ENCODE data around the gene FSD1L. TPM values are rescaled to one million over a fixed set of nuclear protein-coding genes. Genes with fewer than 3 reads are reported as not detected.

The FSD1L gene
- under 1 TPM; 0.38 to 0.56 TPM for total RNA-seq
- 1.6 TPM for polyA plus RNA-seq (2013, experiment 1 of 2)
- polyA plus RNA-seq (2013, experiment 2 of 2), result 1.6 TPM
- 1.1 to 13.7 (median 4.2) reads per million in 172 experiments for total RNA-seq

DNA sequence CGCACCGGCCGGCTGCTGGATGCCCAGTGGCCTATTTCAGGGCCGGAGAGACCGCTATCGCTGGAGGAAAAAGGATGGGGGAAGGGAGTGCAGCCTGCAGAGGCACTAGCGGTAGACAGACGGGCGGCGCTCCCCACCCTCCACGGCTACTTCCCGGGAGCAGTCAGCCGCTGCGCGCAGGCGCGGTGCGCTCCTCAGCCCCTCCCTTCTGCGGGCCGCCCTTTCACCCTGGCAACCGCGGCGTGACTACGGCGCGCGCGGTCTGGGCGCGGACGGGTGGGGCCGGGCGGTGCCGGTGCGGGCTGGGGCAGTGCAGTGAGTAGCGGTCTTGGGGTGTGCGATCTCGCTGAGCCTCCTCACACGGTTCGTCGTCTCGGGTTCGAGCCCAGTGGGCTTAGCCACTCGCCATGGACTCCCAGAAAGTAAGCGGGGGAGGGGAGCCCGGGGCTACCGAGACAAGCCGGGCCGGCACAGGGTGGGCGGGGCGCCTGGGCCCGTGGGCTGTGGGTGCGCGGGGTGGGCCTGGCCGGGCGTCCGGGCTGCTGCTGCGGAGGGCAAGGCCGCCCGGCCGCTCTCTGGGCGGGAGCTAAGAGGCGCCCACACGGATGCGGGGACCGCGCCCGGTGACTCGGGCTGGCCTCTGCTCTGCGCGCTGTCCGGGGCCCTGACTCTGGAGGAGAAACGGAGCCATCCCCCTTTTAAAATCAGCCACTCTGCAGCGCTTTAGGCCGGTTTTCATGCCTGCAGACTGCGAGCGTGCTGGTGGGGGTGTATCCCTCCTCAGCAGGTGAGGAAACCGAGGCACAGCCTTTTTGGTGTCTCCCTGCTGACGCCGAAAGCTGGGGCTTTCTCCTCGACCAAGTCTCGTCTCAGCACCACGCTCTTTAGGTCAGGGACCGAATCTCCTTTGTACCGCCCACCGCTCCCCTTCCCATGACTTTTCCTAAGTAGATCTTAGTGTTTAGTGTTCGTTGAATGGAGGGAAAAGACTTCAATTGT, at the start of gene FSD1L:
Gene FSD1L (plus strand): TSS at position 221 of the 999 bp plus-strand sequence. CDS start 187 bp downstream, at position 408.
- no peak within 1 kb of the TSS for H3K27ac ChIP-seq (ENCODE audit: low read depth in 1 of 2, low read length in 2 of 2)
- Mint-ChIP-seq H3K4me3 (peak within 1 kb of the TSS; percentile 89), H3K27me3 (no peaks in the 10 kb centered on the region), H3K9me3 (no peaks in the 10 kb centered on the region), H3K4me1 (ENCODE audit: low read depth) (peaks cover 6% of the 10 kb centered on the region), H3K36me3 (ENCODE audit: low read depth) (no peaks in the 10 kb centered on the region), H3K27ac (peak within 1 kb of the TSS; percentile 28)
- DNase-seq (peak; percentile 51 to 90 (median 72)), ATAC-seq (ENCODE audit: poor library complexity) (peak; percentile 92)
- ChIA-PET CTCF (interaction anchor here (0.7 kb wide), 1 partner anchor 55 kb away, joined by 3 read pairs; no protein-coding TSS in a partner anchor), POLR2A (no interaction called here)
- peak within 1 kb of the TSS; percentile 66 for H3K4me3 ChIP-seq (ENCODE audit: low read length)
- no peaks in the 10 kb centered on the region for H3K36me3 ChIP-seq (ENCODE audit: insufficient read depth, low read length)
- intact Hi-C loops (cut with DNase I, micrococcal nuclease), result loop anchor here in 1 of 2 experiments (5.0 kb wide), 2 partner anchors 109 to 244 kb away; partner anchors contain the start of genes FKTN and TMEM38B
- no peaks in the 10 kb centered on the region for H3K9me3 ChIP-seq (ENCODE audit: control insufficient read depth in 1 of 2, insufficient read depth in 1 of 2, low read length in 2 of 2)
- TF ChIP-seq, protein P1, sequence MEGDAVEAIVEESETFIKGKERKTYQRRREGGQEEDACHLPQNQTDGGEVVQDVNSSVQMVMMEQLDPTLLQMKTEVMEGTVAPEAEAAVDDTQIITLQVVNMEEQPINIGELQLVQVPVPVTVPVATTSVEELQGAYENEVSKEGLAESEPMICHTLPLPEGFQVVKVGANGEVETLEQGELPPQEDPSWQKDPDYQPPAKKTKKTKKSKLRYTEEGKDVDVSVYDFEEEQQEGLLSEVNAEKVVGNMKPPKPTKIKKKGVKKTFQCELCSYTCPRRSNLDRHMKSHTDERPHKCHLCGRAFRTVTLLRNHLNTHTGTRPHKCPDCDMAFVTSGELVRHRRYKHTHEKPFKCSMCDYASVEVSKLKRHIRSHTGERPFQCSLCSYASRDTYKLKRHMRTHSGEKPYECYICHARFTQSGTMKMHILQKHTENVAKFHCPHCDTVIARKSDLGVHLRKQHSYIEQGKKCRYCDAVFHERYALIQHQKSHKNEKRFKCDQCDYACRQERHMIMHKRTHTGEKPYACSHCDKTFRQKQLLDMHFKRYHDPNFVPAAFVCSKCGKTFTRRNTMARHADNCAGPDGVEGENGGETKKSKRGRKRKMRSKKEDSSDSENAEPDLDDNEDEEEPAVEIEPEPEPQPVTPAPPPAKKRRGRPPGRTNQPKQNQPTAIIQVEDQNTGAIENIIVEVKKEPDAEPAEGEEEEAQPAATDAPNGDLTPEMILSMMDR (IDR thresholded peaks at IDR 0.05), result no peak
- H3K27me3 ChIP-seq (ENCODE audit: control insufficient read depth in 1 of 2, insufficient read depth in 2 of 2, low read length in 2 of 2), result no peaks in the 10 kb centered on the region
- peaks cover 11% of the 10 kb centered on the region for H3K4me1 ChIP-seq (ENCODE audit: insufficient read depth, low read length)

DNA sequence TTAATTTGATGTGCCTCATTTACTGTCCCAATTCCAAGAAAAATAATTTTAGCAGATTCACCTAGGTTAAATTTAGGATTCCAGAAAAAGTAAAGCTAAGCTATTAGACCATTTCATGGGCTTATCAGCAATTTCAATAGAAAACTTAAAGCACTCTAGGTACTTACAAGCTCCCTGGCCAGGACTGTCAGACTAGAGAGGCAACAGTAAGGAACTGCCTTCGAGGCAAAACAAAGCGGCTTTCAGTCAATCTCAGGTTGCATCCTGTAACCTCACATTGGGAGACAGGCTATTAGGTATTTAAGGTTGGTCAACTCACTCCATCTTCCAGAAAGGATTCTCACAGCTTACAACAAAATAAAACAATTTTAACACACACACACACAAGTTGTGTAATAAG, 48.7 kb upstream of the FSD1L start:
- Histone ChIP-seq H3K27me3 (ENCODE audit: control insufficient read depth in 1 of 2, insufficient read depth in 2 of 2, low read length in 2 of 2) (peaks cover 18 to 26% of the 10 kb centered on the region in 2 experiments), H3K27ac (ENCODE audit: low read depth in 1 of 2, low read length in 2 of 2) (no peak overlapping the region), H3K4me1 (ENCODE audit: insufficient read depth, low read length) (peaks cover under 1% of the 10 kb centered on the region), H3K9me3 (ENCODE audit: control insufficient read depth in 1 of 2, insufficient read depth in 1 of 2, low read length in 2 of 2) (peaks cover 0 to 3% of the 10 kb centered on the region in 2 experiments), H3K36me3 (ENCODE audit: insufficient read depth, low read length) (no peaks in the 10 kb centered on the region), H3K4me3 (ENCODE audit: low read length) (no peak overlapping the region)
- ChIA-PET CTCF (interaction anchor here (1.5 kb wide), 1 partner anchor 9 kb away, joined by 5 read pairs; no protein-coding TSS in a partner anchor), POLR2A (no interaction called here)
- Mint-ChIP-seq H3K4me3 (no peak overlapping the region), H3K27ac (no peak overlapping the region), H3K36me3 (ENCODE audit: low read depth) (no peaks in the 10 kb centered on the region), H3K9me3 (no peaks in the 10 kb centered on the region), H3K4me1 (ENCODE audit: low read depth) (peaks cover 10% of the 10 kb centered on the region), H3K27me3 (peaks cover 71% of the 10 kb centered on the region)
- intact Hi-C loops (cut with DNase I, micrococcal nuclease), result no loop called here
- no peak for ATAC-seq (ENCODE audit: poor library complexity)
- DNase-seq, result no peak
- TF ChIP-seq, protein P1 (IDR thresholded peaks at IDR 0.05), result no peak

DNA sequence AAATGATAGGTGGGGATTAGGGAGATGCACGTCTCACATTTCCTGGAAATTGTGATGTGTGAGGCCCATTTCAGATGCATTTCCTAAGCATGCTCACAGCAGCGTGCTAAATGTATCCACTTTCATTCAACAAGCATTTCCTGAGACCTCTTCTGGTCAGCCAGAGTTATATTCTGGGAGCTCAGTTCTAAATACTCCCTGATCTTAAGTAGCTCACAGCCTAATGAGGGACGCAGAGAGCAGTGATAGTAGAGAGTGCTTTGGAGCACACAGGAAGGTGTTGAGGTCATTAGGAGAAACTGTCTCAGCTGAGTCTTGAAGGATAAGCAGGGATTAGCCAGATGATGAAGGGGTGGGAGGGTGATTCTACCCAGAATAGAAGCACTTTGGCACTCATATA, 46.2 kb upstream of the FSD1L start:
- Mint-ChIP-seq H3K36me3 (ENCODE audit: low read depth) (peaks cover 4% of the 10 kb centered on the region), H3K27ac (no peak overlapping the region), H3K4me3 (no peak overlapping the region), H3K9me3 (no peaks in the 10 kb centered on the region), H3K27me3 (peaks cover 70% of the 10 kb centered on the region), H3K4me1 (ENCODE audit: low read depth) (peaks cover 33% of the 10 kb centered on the region)
- Histone ChIP-seq H3K36me3 (ENCODE audit: insufficient read depth, low read length) (no peaks in the 10 kb centered on the region), H3K9me3 (ENCODE audit: control insufficient read depth in 1 of 2, insufficient read depth in 1 of 2, low read length in 2 of 2) (peaks cover 0 to 6% of the 10 kb centered on the region in 2 experiments), H3K27me3 (ENCODE audit: control insufficient read depth in 1 of 2, insufficient read depth in 2 of 2, low read length in 2 of 2) (peaks cover 19 to 28% of the 10 kb centered on the region in 2 experiments), H3K4me3 (ENCODE audit: low read length) (no peak overlapping the region), H3K27ac (ENCODE audit: low read depth in 1 of 2, low read length in 2 of 2) (no peak overlapping the region), H3K4me1 (ENCODE audit: insufficient read depth, low read length) (peaks cover 24% of the 10 kb centered on the region)
- POLR2A ChIA-PET, result no interaction called here
- TF ChIP-seq, protein P1 (IDR thresholded peaks at IDR 0.05), result no peak
- CTCF ChIA-PET, result no interaction called here
- ATAC-seq (ENCODE audit: poor library complexity), result no peak
- intact Hi-C loops (cut with DNase I, micrococcal nuclease), result no loop called here
- no peak for DNase-seq

Measured in CD4-positive, alpha-beta T cell (primary cell).